Mesothelial cell of epicardium (in vitro differentiated cells): ENCODE data around the gene HTR6. TPM values are rescaled to one million over a fixed set of nuclear protein-coding genes. Genes with fewer than 3 reads are reported as not detected.
"Not testable (repeated sequence)": the region's sequence is repeated elsewhere in the genome, so short reads cannot be mapped to it uniquely, and the experiment has no call there.

Source experiments
- DNase-seq, 2 experiments: peaks; one replicate each; pipeline ENCODE4 v3.0.0; 2021; ENCODE audit warnings: low spot score in 2 of 2; ENCODE audit not compliant: unreplicated experiment in 2 of 2
- H3K27ac Mint-ChIP-seq: 2 replicates; pipeline ENCODE4 v1.8.0; 2021; ENCODE audit warnings: mixed read lengths
- H3K27me3 Mint-ChIP-seq: 2 replicates; pipeline ENCODE4 v1.8.0; 2021; ENCODE audit warnings: low read depth, mixed read lengths
- H3K36me3 Mint-ChIP-seq: 2 replicates; pipeline ENCODE4 v1.8.0; 2021; ENCODE audit warnings: mixed read lengths
- H3K4me1 Mint-ChIP-seq: 2 replicates; pipeline ENCODE4 v1.8.0; 2021; ENCODE audit warnings: mixed read lengths
- H3K4me3 Mint-ChIP-seq: 2 replicates; pipeline ENCODE4 v1.8.0; 2021; ENCODE audit warnings: mild to moderate bottlenecking, moderate library complexity, mixed read lengths
- H3K9me3 Mint-ChIP-seq: 2 replicates; pipeline ENCODE4 v1.8.0; 2021; ENCODE audit warnings: mixed read lengths
- total RNA-seq: library from RNA; stranded (reverse); gene quantifications from 3 replicates; pipeline ENCODE4 v1.2.1, GENCODE V29; 2021
- TF ChIP-seq, protein P1 (sequence below): fragments of 200-600 bp; sonication (generic); IDR thresholded peaks from one replicate; pipeline ENCODE4 v1.5.0; 2021; ENCODE audit warnings: antibody characterized with exemption; ENCODE audit not compliant: unreplicated experiment

HTR6 gene
- total RNA-seq, 1 donor from 2014 or later: 0.11 TPM

DNA sequence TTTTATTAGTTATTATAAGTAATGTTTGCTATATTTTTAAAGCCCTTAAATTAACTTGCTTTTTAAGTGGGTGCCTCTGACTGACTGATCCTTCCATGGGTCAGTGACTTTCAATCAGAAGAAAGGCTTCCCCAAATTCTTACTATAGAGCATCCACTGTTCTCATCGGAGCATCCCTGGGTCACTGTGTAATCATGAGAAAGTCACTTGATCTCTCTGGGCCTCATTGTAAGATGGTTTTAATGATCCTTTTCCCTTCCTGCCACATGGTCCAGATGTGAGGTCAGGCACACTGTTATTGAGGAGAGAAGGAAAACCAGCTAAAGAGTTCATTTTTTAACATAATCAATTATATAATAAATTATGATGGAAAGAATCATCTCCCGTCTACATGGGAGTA lies 31.6 kb upstream of the HTR6 start:
- peaks cover 3% of the 10 kb centered on the region for H3K4me1 Mint-ChIP-seq
- peaks cover 8% of the 10 kb centered on the region for H3K36me3 Mint-ChIP-seq
- H3K4me3 Mint-ChIP-seq: no peak overlapping the region
- TF ChIP-seq, protein P1, sequence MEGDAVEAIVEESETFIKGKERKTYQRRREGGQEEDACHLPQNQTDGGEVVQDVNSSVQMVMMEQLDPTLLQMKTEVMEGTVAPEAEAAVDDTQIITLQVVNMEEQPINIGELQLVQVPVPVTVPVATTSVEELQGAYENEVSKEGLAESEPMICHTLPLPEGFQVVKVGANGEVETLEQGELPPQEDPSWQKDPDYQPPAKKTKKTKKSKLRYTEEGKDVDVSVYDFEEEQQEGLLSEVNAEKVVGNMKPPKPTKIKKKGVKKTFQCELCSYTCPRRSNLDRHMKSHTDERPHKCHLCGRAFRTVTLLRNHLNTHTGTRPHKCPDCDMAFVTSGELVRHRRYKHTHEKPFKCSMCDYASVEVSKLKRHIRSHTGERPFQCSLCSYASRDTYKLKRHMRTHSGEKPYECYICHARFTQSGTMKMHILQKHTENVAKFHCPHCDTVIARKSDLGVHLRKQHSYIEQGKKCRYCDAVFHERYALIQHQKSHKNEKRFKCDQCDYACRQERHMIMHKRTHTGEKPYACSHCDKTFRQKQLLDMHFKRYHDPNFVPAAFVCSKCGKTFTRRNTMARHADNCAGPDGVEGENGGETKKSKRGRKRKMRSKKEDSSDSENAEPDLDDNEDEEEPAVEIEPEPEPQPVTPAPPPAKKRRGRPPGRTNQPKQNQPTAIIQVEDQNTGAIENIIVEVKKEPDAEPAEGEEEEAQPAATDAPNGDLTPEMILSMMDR: no peak
- H3K27me3 Mint-ChIP-seq: no peaks in the 10 kb centered on the region
- DNase-seq: no peak
- H3K27ac Mint-ChIP-seq: no peak overlapping the region
- H3K9me3 Mint-ChIP-seq: no peaks in the 10 kb centered on the region

DNA sequence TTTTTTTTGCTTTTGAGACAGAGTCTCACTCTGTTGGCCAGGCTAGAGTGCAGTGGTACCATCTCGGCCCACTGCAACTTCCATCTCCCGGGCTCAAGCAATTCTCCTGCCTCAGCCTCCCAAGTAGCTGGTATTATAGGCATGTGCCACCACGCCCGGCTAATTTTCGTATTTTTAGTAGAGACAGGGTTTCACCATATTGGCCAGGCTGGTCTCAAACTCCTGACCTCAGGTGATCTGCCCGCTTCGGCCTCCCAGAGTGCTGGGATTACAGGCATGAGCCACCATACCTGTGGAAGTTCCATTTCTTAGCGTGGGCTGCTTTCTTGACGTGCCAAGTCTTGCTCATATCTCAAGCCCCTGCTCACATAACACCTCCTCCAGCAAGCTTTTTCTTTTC lies 29.6 kb upstream of the HTR6 start:
- not testable (repeated sequence) for H3K27me3 Mint-ChIP-seq, H3K4me3 Mint-ChIP-seq, H3K36me3 Mint-ChIP-seq, DNase-seq, H3K9me3 Mint-ChIP-seq, H3K4me1 Mint-ChIP-seq, H3K27ac Mint-ChIP-seq

DNA sequence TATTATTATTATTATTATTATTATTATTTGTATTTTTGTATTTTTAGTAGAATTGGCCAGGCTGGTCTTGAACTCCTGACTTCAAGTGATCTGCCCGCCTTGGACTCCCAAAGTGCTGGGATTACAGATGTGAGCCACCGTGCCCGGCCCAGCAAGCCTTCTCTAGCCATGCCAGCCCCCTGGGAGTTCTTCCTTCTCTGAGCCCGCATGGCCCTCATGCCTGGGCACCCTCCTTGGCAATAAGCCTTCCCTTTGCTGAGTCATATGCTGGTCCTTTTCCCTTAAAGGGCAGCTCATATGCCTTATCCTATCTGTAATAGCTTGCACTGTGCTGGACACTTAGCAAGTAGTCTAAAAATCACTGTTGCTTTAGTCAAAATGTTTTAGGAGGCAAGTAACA lies 29.0 kb upstream of the HTR6 start:
- Mint-ChIP-seq H3K4me3 (no peak overlapping the region), H3K4me1 (peaks cover 7% of the 10 kb centered on the region), H3K27me3 (peaks cover 7% of the 10 kb centered on the region), H3K9me3 (no peaks in the 10 kb centered on the region), H3K36me3 (no peaks in the 10 kb centered on the region), H3K27ac (no peak overlapping the region)
- no peak for DNase-seq
- TF ChIP-seq, protein P1: no peak

DNA sequence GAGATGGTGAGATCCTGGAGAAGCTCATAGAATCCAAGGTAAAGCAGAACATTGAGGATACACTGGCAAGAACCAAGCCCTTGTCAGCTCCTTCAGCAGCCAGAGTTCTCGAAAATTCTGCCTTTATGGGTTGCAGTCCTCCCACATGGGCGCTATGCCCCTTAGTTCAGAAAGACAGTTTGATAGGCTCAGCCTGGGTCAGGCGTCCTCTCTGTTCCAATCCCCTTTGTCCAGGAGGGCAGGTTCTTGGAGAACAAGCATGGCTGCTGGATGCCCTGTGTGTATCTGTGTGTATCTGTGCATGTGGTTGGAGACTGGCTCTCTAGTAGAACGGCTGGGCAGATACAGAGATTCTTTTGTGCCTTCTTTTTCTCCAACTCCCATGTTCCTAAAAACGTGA lies 28.6 kb upstream of the HTR6 start:
- H3K27me3 Mint-ChIP-seq: peaks cover 11% of the 10 kb centered on the region
- H3K4me1 Mint-ChIP-seq: peaks cover 5% of the 10 kb centered on the region
- no peaks in the 10 kb centered on the region for H3K9me3 Mint-ChIP-seq
- TF ChIP-seq, protein P1: no peak
- no peak overlapping the region for H3K4me3 Mint-ChIP-seq
- no peak overlapping the region for H3K27ac Mint-ChIP-seq
- H3K36me3 Mint-ChIP-seq: no peaks in the 10 kb centered on the region
- DNase-seq: no peak

DNA sequence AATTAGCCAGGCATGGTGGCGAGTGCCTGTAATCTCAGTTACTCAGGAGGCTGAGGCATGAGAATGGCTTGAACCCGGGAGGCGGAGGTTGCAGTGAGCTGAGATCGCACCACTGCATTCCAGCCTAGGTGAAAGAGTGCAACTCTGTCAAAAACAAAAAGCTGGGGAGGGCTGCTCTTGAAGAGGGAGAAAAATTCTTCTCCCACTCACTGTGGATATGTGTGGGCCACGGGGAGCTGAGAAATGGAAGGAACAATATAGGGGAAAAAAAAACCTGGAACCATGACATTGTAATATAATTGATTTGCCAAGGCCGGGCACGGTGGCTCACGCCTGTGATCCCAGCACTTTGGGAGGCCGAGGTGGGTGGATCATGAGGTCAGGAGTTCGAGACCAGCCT lies 27.9 kb upstream of the HTR6 start:
- peaks cover 18% of the 10 kb centered on the region for H3K27me3 Mint-ChIP-seq
- H3K9me3 Mint-ChIP-seq, DNase-seq, H3K4me3 Mint-ChIP-seq, H3K27ac Mint-ChIP-seq, H3K4me1 Mint-ChIP-seq, H3K36me3 Mint-ChIP-seq: not testable (repeated sequence)

DNA sequence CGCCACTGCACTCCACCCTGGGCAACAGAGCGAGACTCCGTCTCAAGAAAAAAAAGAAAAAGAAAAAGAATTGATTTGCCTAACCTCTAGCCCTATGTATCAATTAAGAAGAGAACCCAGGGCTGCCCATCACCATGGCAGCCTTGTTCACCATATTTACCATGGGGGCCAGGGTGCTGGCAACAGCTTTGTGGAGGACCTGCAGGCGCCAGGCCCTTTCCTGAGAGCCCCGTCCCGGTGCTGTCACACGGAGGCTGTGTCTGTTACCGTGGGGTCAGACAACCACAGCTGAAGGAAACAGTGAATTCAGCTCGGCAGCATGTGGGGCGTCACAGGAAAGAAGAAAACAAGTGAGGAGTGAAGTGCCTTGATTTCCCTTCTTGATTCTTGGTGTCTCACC lies 27.1 kb upstream of the HTR6 start:
- Mint-ChIP-seq H3K9me3 (no peaks in the 10 kb centered on the region), H3K4me1 (peaks cover 5% of the 10 kb centered on the region), H3K36me3 (no peaks in the 10 kb centered on the region), H3K27ac (no peak overlapping the region), H3K4me3 (no peak overlapping the region), H3K27me3 (peaks cover 26% of the 10 kb centered on the region)
- DNase-seq: no peak
- TF ChIP-seq, protein P1: no peak

DNA sequence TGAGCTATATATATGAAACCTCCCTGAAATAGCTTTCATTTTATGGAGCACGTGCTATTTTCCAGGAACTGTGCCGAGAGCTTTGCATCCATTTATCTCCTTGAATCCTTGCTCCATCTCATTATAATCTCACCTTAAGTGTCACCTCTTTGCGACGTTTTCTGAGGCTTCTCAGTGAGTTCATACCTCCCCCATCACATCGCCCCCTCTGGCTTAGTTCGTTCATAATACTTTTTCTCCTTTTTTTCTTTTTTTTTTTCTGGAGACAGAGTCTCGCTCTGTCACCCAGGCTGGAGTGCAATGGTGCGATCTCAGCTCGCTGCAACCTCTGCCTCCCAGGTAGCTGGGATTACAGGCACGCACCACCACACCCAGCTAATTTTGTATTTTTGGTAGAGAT lies 25.4 kb upstream of the HTR6 start:
- not testable (repeated sequence) for H3K4me3 Mint-ChIP-seq, H3K27ac Mint-ChIP-seq, H3K36me3 Mint-ChIP-seq, H3K9me3 Mint-ChIP-seq, H3K4me1 Mint-ChIP-seq, DNase-seq
- peaks cover 37% of the 10 kb centered on the region for H3K27me3 Mint-ChIP-seq
